Measurements from ENCODE around the gene CYGB. TPM values are rescaled to one million over a fixed set of nuclear protein-coding genes. Genes with fewer than 3 reads are reported as not detected.
"Not testable (repeated sequence)": the region's sequence is repeated elsewhere in the genome, so short reads cannot be mapped to it uniquely, and the experiment has no call there.

The CYGB gene
- total RNA-seq, 1 donor from 2014 or later = 9.1 TPM

DNA sequence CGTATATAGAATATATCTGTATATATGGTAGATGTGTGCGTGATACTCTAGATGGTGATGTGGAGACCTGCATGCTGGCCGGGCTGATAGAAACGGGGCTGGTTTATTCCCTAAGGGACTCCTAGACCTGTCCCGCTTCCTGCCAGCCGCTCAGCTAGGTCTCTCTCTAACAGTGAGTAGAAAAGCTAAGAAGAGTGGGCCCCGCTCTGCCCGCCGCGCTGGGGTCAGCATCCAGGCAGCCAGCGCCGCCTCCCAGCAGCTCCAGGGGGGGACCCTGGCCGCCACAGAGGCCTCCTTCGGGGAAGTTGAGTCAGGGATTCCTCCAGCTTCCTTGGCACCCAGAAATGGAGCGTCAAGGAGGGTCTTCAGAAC lies 9.4 kb downstream of the CYGB start:
- no peaks in the 10 kb centered on the region for H3K9me3 Mint-ChIP-seq (ENCODE audit: unreplicated experiment)
- TF ChIP-seq, protein P1, sequence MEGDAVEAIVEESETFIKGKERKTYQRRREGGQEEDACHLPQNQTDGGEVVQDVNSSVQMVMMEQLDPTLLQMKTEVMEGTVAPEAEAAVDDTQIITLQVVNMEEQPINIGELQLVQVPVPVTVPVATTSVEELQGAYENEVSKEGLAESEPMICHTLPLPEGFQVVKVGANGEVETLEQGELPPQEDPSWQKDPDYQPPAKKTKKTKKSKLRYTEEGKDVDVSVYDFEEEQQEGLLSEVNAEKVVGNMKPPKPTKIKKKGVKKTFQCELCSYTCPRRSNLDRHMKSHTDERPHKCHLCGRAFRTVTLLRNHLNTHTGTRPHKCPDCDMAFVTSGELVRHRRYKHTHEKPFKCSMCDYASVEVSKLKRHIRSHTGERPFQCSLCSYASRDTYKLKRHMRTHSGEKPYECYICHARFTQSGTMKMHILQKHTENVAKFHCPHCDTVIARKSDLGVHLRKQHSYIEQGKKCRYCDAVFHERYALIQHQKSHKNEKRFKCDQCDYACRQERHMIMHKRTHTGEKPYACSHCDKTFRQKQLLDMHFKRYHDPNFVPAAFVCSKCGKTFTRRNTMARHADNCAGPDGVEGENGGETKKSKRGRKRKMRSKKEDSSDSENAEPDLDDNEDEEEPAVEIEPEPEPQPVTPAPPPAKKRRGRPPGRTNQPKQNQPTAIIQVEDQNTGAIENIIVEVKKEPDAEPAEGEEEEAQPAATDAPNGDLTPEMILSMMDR (IDR thresholded peaks at IDR 0.05) = no peak
- H3K4me3 Mint-ChIP-seq (ENCODE audit: unreplicated experiment) = no peak overlapping the region
- H3K4me1 Mint-ChIP-seq (ENCODE audit: unreplicated experiment) = peaks cover 67% of the 10 kb centered on the region
- no peaks in the 10 kb centered on the region for H3K36me3 Mint-ChIP-seq (ENCODE audit: unreplicated experiment)
- no peak for DNase-seq (ENCODE audit: extremely low spot score, unreplicated experiment)
- peak overlapping the region; percentile 63 for H3K27ac Mint-ChIP-seq (ENCODE audit: unreplicated experiment)
- no peaks in the 10 kb centered on the region for H3K27me3 Mint-ChIP-seq (ENCODE audit: unreplicated experiment)

DNA sequence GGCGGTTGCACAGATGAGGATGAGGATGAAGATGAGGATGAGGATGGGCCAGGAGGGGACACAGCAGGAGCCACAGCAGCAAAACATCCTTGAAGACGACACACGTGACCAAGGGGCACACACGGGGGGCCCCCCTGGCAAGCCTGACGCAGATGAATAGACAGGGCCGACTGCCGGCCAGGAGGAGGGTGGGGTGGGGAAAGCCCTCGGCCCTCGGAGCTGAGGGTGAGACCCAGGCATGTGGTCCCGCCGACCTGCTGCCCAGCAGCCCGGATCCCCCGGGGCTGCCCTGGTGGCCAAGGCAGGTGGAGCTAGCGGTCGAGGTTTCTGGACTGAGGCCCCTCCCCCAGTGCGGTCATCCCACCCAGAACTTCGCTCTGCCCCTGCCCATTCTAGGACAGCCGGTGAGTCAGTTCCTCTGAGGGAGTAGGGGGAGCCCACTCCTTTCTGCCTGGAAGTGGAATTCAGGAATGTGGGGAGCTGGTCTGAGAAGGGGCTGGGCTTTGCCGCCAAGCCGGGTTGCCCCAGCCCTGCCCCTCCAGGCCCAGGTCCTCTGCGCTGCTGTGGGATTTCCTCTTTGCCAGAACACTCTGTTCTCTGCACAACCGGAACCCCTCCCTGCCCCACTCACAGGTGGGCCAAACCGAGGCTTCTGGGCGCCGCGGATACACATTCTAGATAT lies 9.9 kb downstream of the CYGB start:
- Mint-ChIP-seq H3K36me3 (ENCODE audit: unreplicated experiment) (no peaks in the 10 kb centered on the region), H3K27ac (ENCODE audit: unreplicated experiment) (peak overlapping the region; percentile 47), H3K4me3 (ENCODE audit: unreplicated experiment) (no peak overlapping the region), H3K4me1 (ENCODE audit: unreplicated experiment) (peaks cover 68% of the 10 kb centered on the region), H3K9me3 (ENCODE audit: unreplicated experiment) (no peaks in the 10 kb centered on the region), H3K27me3 (ENCODE audit: unreplicated experiment) (no peaks in the 10 kb centered on the region)
- TF ChIP-seq, protein P1 (IDR thresholded peaks at IDR 0.05) = peak; percentile 10
- no peak for DNase-seq (ENCODE audit: extremely low spot score, unreplicated experiment)

DNA sequence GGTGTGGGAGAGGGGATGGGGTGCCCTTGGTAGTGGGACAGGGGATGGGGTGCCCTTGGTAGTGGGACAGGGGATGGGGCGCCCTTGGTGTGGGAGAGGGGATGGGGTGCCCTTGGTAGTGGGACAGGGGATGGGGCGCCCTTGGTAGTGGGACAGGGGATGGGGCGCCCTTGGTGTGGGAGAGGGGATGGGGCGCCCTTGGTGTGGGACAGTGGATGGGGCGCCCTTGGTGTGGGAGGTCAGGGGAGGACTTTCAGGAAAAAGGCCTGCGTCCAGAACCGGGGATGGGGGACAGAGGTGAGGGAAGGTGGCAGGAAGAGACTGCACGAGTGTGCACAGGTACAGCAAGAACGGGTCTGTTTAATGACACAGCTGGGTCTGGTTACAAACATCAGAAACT lies 10.5 kb downstream of the CYGB start:
- not testable (repeated sequence) for H3K36me3 Mint-ChIP-seq (ENCODE audit: unreplicated experiment); H3K9me3 Mint-ChIP-seq (ENCODE audit: unreplicated experiment); DNase-seq (ENCODE audit: extremely low spot score, unreplicated experiment); H3K4me3 Mint-ChIP-seq (ENCODE audit: unreplicated experiment); H3K27me3 Mint-ChIP-seq (ENCODE audit: unreplicated experiment)
- Mint-ChIP-seq H3K4me1 (ENCODE audit: unreplicated experiment) (peaks cover 65% of the 10 kb centered on the region), H3K27ac (ENCODE audit: unreplicated experiment) (peak overlapping the region; percentile 43)

DNA sequence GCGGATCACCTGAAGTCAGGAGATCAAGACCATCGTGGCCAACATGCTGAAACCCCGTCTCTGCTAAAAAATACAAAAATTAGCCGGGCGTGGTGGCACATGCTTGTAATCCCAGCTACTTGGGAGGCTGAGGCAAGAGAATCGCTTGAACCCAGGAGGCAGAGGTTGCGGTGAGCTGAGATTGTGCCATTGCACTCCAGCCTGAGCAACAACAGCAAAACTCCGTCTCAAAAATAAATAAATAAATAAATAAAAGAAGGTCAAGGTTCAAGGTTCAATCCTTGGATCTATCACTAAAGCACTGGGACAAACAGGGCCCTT lies 12.0 kb downstream of the CYGB start:
- H3K36me3 Mint-ChIP-seq (ENCODE audit: unreplicated experiment); H3K27ac Mint-ChIP-seq (ENCODE audit: unreplicated experiment); H3K27me3 Mint-ChIP-seq (ENCODE audit: unreplicated experiment); H3K4me3 Mint-ChIP-seq (ENCODE audit: unreplicated experiment); DNase-seq (ENCODE audit: extremely low spot score, unreplicated experiment); H3K9me3 Mint-ChIP-seq (ENCODE audit: unreplicated experiment): not testable (repeated sequence)
- peaks cover 55% of the 10 kb centered on the region for H3K4me1 Mint-ChIP-seq (ENCODE audit: unreplicated experiment)

DNA sequence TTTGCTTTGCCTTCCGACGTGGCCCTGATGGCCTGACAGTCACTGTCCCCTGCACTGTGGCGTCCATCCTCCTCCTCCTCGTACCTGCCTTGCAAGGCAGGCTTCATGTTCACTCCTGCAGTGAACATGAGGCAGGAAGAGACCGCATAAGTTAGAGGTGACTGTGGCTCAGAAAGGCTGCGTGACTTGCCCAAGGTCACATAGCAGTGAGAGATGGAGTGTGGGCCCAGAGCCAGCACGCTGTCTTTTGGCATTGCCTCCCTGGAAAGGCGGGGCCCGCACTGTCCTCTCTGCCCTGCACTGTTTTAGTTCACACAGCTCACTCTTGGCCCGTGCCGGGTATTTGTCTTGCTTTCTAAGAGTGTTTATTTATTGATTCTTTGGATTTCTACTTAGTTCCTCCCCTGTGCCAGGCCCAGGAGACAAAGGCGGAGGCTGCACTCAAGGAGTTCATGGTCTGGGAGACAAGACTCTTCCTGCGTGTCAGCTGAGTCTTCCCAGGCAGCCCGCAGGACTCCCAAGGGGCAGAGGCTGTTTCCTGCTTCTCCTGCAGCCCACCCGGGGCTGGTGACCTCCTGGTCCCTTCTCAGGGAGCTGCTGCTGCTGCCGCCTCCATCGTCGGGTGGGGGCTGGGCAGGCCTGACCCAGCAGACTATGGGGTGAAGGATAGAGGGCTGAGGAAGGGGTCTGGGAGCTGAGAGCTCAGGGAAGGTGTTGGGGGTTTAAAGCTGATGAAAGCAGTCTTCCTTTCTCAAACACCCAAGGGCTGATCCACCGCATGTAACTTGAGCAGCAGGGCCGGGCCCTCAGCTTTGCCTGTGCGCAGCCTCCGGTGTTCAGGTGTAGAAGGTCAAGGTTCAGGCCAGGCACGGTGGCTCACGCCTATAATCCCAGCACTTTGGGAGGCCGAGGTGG lies 12.7 kb downstream of the CYGB start:
- H3K27me3 Mint-ChIP-seq (ENCODE audit: unreplicated experiment) = peaks cover 3% of the 10 kb centered on the region
- H3K4me3 Mint-ChIP-seq (ENCODE audit: unreplicated experiment) = peak overlapping the region; percentile 50
- no peaks in the 10 kb centered on the region for H3K36me3 Mint-ChIP-seq (ENCODE audit: unreplicated experiment)
- H3K27ac Mint-ChIP-seq (ENCODE audit: unreplicated experiment) = peak overlapping the region; percentile 84
- DNase-seq (ENCODE audit: extremely low spot score, unreplicated experiment) = no peak
- TF ChIP-seq, protein P1 (IDR thresholded peaks at IDR 0.05) = no peak
- H3K4me1 Mint-ChIP-seq (ENCODE audit: unreplicated experiment) = peaks cover 49% of the 10 kb centered on the region
- no peaks in the 10 kb centered on the region for H3K9me3 Mint-ChIP-seq (ENCODE audit: unreplicated experiment)

Data from osteocyte (in vitro differentiated cells).